WTC11 (cell line): ENCODE results near the gene CELF2. TPM values are rescaled to one million over a fixed set of nuclear protein-coding genes. Genes with fewer than 3 reads are reported as not detected.

Experiments
- ATAC-seq: fragments of 200-7000 bp; cut with Tn5 transposase; 2 replicates; pipeline ENCODE4 v1.10.0; 2021; ENCODE audit warnings: mild to moderate bottlenecking, moderate library complexity
- CTCF ChIA-PET: fragments of 300-600 bp; sonication (Branson Sonifier 250); formaldehyde crosslinking; loops from one replicate; lab custom pipeline; 2021; ENCODE audit warnings: antibody characterized with exemption; lab: Charles Lee
- POLR2A ChIA-PET: fragments of 350-600 bp; sonication (Branson Sonifier 250); formaldehyde crosslinking; loops from one replicate; lab custom pipeline; 2021; ENCODE audit warnings: antibody characterized with exemption; lab: Charles Lee
- DNase-seq: peaks from one replicate; pipeline ENCODE4 v3.0.0; 2021; ENCODE audit warnings: low spot score
- H3K27ac Mint-ChIP-seq: 2 replicates; pipeline ENCODE4 v1.8.0; 2021; ENCODE audit warnings: mixed read lengths
- H3K27me3 Mint-ChIP-seq: 2 replicates; pipeline ENCODE4 v1.8.0; 2021; ENCODE audit warnings: low read depth, mild to moderate bottlenecking, moderate library complexity, mixed read lengths
- H3K36me3 Mint-ChIP-seq: 2 replicates; pipeline ENCODE4 v1.8.0; 2021; ENCODE audit warnings: mixed read lengths
- H3K4me1 Mint-ChIP-seq: 2 replicates; pipeline ENCODE4 v1.8.0; 2022; ENCODE audit warnings: mixed read lengths
- H3K4me3 Mint-ChIP-seq: 2 replicates; pipeline ENCODE4 v1.8.0; 2021; ENCODE audit warnings: mild to moderate bottlenecking, moderate library complexity, mixed read lengths
- H3K9me3 Mint-ChIP-seq: 2 replicates; pipeline ENCODE4 v1.8.0; 2021; ENCODE audit warnings: mixed read lengths
- AFF4 ChIP-seq: sonication (generic); formaldehyde crosslinking; IDR thresholded peaks from 2 replicates; pipeline ENCODE4 v1.8.1; 2023; ENCODE audit warnings: mild to moderate bottlenecking, missing genetic modification reagents, borderline replicate concordance
- CTCF ChIP-seq: fragments of 200-600 bp; IDR thresholded peaks from 2 replicates; pipeline ENCODE4 v1.8.0; 2022; ENCODE audit warnings: antibody characterized with exemption
- E2F1 ChIP-seq: sonication (generic); formaldehyde crosslinking; IDR thresholded peaks from 2 replicates; pipeline ENCODE4 v1.8.0; 2022; ENCODE audit warnings: mild to moderate bottlenecking, missing genetic modification reagents
- E2F5 ChIP-seq: sonication (generic); formaldehyde crosslinking; IDR thresholded peaks from 2 replicates; pipeline ENCODE4 v1.8.1; 2022; ENCODE audit warnings: mild to moderate bottlenecking, moderate library complexity, missing genetic modification reagents
- EMX1 ChIP-seq: fragments of 250-450 bp; sonication (Bioruptor Pico); IDR thresholded peaks from 2 replicates; pipeline ENCODE4 v1.8.0; 2021; ENCODE audit warnings: mild to moderate bottlenecking
- ETV6 ChIP-seq: sonication (generic); formaldehyde crosslinking; IDR thresholded peaks from 2 replicates; pipeline ENCODE4 v1.8.1; 2022; ENCODE audit warnings: mild to moderate bottlenecking, missing genetic modification reagents
- FOXP4 ChIP-seq: sonication (generic); formaldehyde crosslinking; IDR thresholded peaks from 2 replicates; pipeline ENCODE4 v1.8.0; 2022; ENCODE audit warnings: mild to moderate bottlenecking, missing genetic modification reagents
- HMGXB4 ChIP-seq: sonication (generic); formaldehyde crosslinking; IDR thresholded peaks from 2 replicates; pipeline ENCODE4 v1.8.1; 2023; ENCODE audit warnings: mild to moderate bottlenecking, moderate library complexity, missing genetic modification reagents
- JAZF1 ChIP-seq: fragments of 250-450 bp; sonication (Bioruptor Pico); IDR thresholded peaks from 2 replicates; pipeline ENCODE4 v1.9.0; 2021; ENCODE audit warnings: moderate library complexity, mild to moderate bottlenecking, inconsistent platforms
- KAT7 ChIP-seq: sonication (generic); formaldehyde crosslinking; IDR thresholded peaks from 2 replicates; pipeline ENCODE4 v1.8.1; 2023; ENCODE audit warnings: missing genetic modification reagents, mild to moderate bottlenecking, borderline replicate concordance
- MYBL2 ChIP-seq: sonication (generic); formaldehyde crosslinking; IDR thresholded peaks from 2 replicates; pipeline ENCODE4 v1.8.1; 2023; ENCODE audit warnings: mild to moderate bottlenecking, moderate library complexity, missing genetic modification reagents
- NR1H2 ChIP-seq: sonication (generic); formaldehyde crosslinking; IDR thresholded peaks from 2 replicates; pipeline ENCODE4 v1.9.0; 2021; ENCODE audit warnings: mild to moderate bottlenecking, moderate library complexity, missing genetic modification reagents
- NR3C1 ChIP-seq: sonication (generic); formaldehyde crosslinking; conservative IDR thresholded peaks from 2 replicates; pipeline ENCODE4 v1.8.1; 2023; ENCODE audit warnings: low read depth, mild to moderate bottlenecking, missing genetic modification reagents
- RORB ChIP-seq: fragments of 250-450 bp; sonication (Bioruptor Pico); IDR thresholded peaks from 2 replicates; pipeline ENCODE4 v1.9.0; 2021; ENCODE audit warnings: mild to moderate bottlenecking
- SMAD4 ChIP-seq: sonication (generic); formaldehyde crosslinking; IDR thresholded peaks from 2 replicates; pipeline ENCODE4 v1.8.0; 2022; ENCODE audit warnings: mild to moderate bottlenecking, missing genetic modification reagents
- TCF7 ChIP-seq: sonication (generic); formaldehyde crosslinking; IDR thresholded peaks from 2 replicates; pipeline ENCODE4 v1.8.0; 2022; ENCODE audit warnings: mild to moderate bottlenecking, low read depth, missing genetic modification reagents, moderate library complexity
- TP53 ChIP-seq: sonication (generic); formaldehyde crosslinking; IDR thresholded peaks from 2 replicates; pipeline ENCODE4 v1.8.1; 2023; ENCODE audit warnings: mild to moderate bottlenecking, missing genetic modification reagents
- total RNA-seq: library from RNA; stranded (reverse); gene quantifications from 3 replicates; pipeline ENCODE4 v1.2.3, GENCODE V29; 2021
- TF ChIP-seq, protein P1 (sequence below): fragments of 250-450 bp; sonication (Bioruptor Pico); IDR thresholded peaks from 2 replicates; pipeline ENCODE4 v2.1.2; 2022; ENCODE audit warnings: mild to moderate bottlenecking, moderate library complexity
- TF ChIP-seq, protein P2 (sequence below): fragments of 250-450 bp; sonication (Bioruptor Pico); IDR thresholded peaks from 2 replicates; pipeline ENCODE4 v1.9.0; 2021; ENCODE audit warnings: moderate library complexity, mild to moderate bottlenecking, inconsistent platforms, borderline replicate concordance

CELF2 gene
- total RNA-seq, 1 experiment from 2014 or later, result 24.6 TPM

- no peak for TF ChIP-seq MYBL2
- TF ChIP-seq TP53, result no peak
- no peak for TF ChIP-seq E2F1 (CRISPR knock-in tag)
Observed at GRCh38 chr10:11252887-11253286, 235.2 kb downstream of the CELF2 start (continued).

- 0 out of 2 replicates have a peak, but pooled peaks cover 10% of the 10 kb centered on the region for H3K36me3 Mint-ChIP-seq
- TF ChIP-seq ETV6 (CRISPR knock-in tag), result no peak
- TF ChIP-seq MYBL2, result no peak
- TF ChIP-seq NR3C1, result no peak
- no peak for TF ChIP-seq HMGXB4
- TF ChIP-seq TP53, result no peak
- TF ChIP-seq AFF4 (CRISPR knock-in tag), result no peak
- no peak for TF ChIP-seq EMX1
- TF ChIP-seq E2F5 (CRISPR knock-in tag), result no peak
- no peak for TF ChIP-seq TCF7 (CRISPR knock-in tag)
- no peak for TF ChIP-seq JAZF1 (CRISPR knock-in tag)
- H3K27ac Mint-ChIP-seq, result no peak overlapping the region
- CTCF ChIA-PET, result no interaction called here
- H3K4me3 Mint-ChIP-seq, result no peak overlapping the region
- no peaks in the 10 kb centered on the region for H3K9me3 Mint-ChIP-seq
- POLR2A ChIA-PET, result no interaction called here
- no peak for ATAC-seq
- H3K27me3 Mint-ChIP-seq, result no peaks in the 10 kb centered on the region
- no peak for DNase-seq
- peaks cover 29% of the 10 kb centered on the region for H3K4me1 Mint-ChIP-seq
Observed at GRCh38 chr10:11253385-11254002, 235.8 kb downstream of the CELF2 start.

DNA sequence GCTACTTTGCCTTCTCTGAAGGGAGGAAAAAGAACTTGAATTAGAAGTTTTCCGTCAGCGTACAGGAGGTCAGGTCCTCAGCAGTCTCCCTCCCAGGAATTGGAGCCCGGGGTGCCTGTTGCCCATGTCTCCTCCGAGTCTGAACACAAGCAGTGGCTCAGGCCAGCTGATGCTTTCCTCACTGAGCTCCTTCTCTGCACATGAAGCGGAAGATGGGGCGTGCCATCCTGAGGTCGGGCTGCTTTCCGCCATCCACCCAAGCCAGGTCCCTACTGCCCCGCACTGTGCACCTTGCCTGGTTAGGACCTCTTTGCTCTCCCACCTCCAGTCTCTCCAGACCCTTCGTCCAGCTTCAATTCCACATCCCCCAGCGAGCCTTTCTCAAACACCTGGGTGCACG is 237.5 kb downstream of the CELF2 start:
- Mint-ChIP-seq H3K27ac (no peak overlapping the region; the same call in 1 of the 2 replicates), H3K36me3 (peaks cover 18% of the 10 kb centered on the region; the same call in 1 of the 2 replicates), H3K4me1 (peaks cover 17% of the 10 kb centered on the region), H3K4me3 (no peak overlapping the region), H3K9me3 (no peaks in the 10 kb centered on the region), H3K27me3 (no peaks in the 10 kb centered on the region)
- no peak for ATAC-seq
- no peak for DNase-seq
- POLR2A ChIA-PET, result no interaction called here
- CTCF ChIA-PET, result no interaction called here
- no peak for TF ChIP-seq FOXP4 (CRISPR knock-in tag)
- no peak for TF ChIP-seq TCF7 (CRISPR knock-in tag)
- TF ChIP-seq CTCF, result no peak
- TF ChIP-seq RORB (CRISPR knock-in tag), result no peak
- TF ChIP-seq, protein P1, sequence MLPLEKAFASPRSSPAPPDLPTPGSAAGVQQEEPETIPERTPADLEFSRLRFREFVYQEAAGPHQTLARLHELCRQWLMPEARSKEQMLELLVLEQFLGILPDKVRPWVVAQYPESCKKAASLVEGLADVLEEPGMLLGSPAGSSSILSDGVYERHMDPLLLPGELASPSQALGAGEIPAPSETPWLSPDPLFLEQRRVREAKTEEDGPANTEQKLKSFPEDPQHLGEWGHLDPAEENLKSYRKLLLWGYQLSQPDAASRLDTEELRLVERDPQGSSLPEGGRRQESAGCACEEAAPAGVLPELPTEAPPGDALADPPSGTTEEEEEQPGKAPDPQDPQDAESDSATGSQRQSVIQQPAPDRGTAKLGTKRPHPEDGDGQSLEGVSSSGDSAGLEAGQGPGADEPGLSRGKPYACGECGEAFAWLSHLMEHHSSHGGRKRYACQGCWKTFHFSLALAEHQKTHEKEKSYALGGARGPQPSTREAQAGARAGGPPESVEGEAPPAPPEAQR (CRISPR knock-in tag), result no peak
- TF ChIP-seq NR1H2, result no peak
- TF ChIP-seq KAT7 (CRISPR knock-in tag), result no peak
- TF ChIP-seq, protein P2, sequence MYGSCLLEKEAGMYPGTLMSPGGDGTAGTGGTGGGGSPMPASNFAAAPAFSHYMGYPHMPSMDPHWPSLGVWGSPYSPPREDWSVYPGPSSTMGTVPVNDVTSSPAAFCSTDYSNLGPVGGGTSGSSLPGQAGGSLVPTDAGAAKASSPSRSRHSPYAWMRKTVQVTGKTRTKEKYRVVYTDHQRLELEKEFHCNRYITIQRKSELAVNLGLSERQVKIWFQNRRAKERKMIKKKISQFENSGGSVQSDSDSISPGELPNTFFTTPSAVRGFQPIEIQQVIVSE (CRISPR knock-in tag), result no peak
- TF ChIP-seq SMAD4 (CRISPR knock-in tag), result no peak
